GM12891 (cell line): Measurements from ENCODE around the gene HEATR5A.

Experiments
- PAX5 ChIP-seq: IDR thresholded peaks from 2 replicates; pipeline ENCODE4 v1.6.1; 2011; ENCODE audit warnings: low read length, moderate library complexity, mild to moderate bottlenecking; ENCODE audit not compliant: insufficient read depth, severe bottlenecking
- POLR2A ChIP-seq: IDR thresholded peaks from 2 replicates; pipeline ENCODE4 v1.6.1; 2011; ENCODE audit warnings: low read depth, low read length, control low read depth
- POLR2AphosphoS5 ChIP-seq: IDR thresholded peaks from 2 replicates; pipeline ENCODE4 v1.6.1; 2011; ENCODE audit warnings: low read depth, low read length, control low read depth
- POU2F2 ChIP-seq: IDR thresholded peaks from 2 replicates; pipeline ENCODE4 v1.6.1; 2011; ENCODE audit warnings: low read depth, mild to moderate bottlenecking, control low read depth, low read length, moderate library complexity
- SPI1 ChIP-seq: IDR thresholded peaks from 2 replicates; pipeline ENCODE4 v1.6.1; 2011; ENCODE audit warnings: low read depth, low read length, control low read depth
- TAF1 ChIP-seq: IDR thresholded peaks from 2 replicates; pipeline ENCODE4 v1.6.1; 2011; ENCODE audit warnings: low read depth, low read length, control low read depth

DNA sequence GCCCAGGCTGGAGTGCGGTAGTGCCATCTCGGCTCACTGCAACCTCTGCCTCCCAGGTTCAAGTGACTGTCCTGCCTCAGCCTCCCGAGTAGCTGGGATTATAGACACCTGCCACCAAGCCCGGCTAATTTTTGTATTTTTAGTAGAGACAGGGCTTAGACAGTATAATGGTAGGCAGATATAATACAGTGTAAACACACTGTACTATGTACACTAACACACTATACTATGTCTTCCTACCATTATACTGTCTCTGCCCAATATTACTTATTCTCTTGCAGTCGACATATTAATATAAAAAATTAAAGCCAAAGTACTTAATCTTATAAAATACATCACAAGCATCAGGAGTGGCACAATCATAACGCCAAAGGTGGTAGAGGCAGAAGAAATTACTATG is 21.9 kb upstream of the HEATR5A start:
- TF ChIP-seq POLR2AphosphoS5, result no peak
- no peak for TF ChIP-seq POLR2A
- no peak for TF ChIP-seq TAF1
- no peak for TF ChIP-seq SPI1
- TF ChIP-seq PAX5, result no peak
- TF ChIP-seq POU2F2, result no peak
